ENCODE measurements around the gene KIRREL3.

The KIRREL3 gene

GRCh38 chr11:126943316-126943715 is 57.3 kb downstream of the KIRREL3 start:
- Histone ChIP-seq H3F3A (ENCODE audit: insufficient read depth) (no peaks in the 10 kb centered on the region), H4K20me1 (ENCODE audit: low read depth, low read length) (no peaks in the 10 kb centered on the region), H3K79me2 (ENCODE audit: insufficient read depth, low read length) (no peaks in the 10 kb centered on the region), H2AFZ (ENCODE audit: low read depth, low read length, severe bottlenecking) (no peak overlapping the region), H3K9me2 (replicated peaks; ENCODE audit: insufficient read depth, low read length) (no peaks in the 10 kb centered on the region), H3K4me3 (ENCODE audit: insufficient read depth, low read length, poor library complexity, severe bottlenecking) (no peak overlapping the region), H3K9me3 (ENCODE audit: insufficient read depth, low read length) (no peaks in the 10 kb centered on the region), H3K27me3 (ENCODE audit: low read length) (no peaks in the 10 kb centered on the region), H3K9ac (ENCODE audit: low read length) (no peak overlapping the region), H3K4me2 (ENCODE audit: low read depth, low read length, poor library complexity, severe bottlenecking) (no peak overlapping the region), H3K36me3 (ENCODE audit: low read length) (no peaks in the 10 kb centered on the region), H3K27ac (ENCODE audit: low read depth, low read length) (no peak overlapping the region)
- no peak for TF ChIP-seq EZH2phosphoT487 (conservative IDR thresholded peaks at IDR 0.05; ENCODE audit: low read length)
- TF ChIP-seq, protein P1, sequence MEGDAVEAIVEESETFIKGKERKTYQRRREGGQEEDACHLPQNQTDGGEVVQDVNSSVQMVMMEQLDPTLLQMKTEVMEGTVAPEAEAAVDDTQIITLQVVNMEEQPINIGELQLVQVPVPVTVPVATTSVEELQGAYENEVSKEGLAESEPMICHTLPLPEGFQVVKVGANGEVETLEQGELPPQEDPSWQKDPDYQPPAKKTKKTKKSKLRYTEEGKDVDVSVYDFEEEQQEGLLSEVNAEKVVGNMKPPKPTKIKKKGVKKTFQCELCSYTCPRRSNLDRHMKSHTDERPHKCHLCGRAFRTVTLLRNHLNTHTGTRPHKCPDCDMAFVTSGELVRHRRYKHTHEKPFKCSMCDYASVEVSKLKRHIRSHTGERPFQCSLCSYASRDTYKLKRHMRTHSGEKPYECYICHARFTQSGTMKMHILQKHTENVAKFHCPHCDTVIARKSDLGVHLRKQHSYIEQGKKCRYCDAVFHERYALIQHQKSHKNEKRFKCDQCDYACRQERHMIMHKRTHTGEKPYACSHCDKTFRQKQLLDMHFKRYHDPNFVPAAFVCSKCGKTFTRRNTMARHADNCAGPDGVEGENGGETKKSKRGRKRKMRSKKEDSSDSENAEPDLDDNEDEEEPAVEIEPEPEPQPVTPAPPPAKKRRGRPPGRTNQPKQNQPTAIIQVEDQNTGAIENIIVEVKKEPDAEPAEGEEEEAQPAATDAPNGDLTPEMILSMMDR (IDR thresholded peaks at IDR 0.05; ENCODE audit: insufficient read depth, low read length, poor library complexity, severe bottlenecking): no peak

DNA sequence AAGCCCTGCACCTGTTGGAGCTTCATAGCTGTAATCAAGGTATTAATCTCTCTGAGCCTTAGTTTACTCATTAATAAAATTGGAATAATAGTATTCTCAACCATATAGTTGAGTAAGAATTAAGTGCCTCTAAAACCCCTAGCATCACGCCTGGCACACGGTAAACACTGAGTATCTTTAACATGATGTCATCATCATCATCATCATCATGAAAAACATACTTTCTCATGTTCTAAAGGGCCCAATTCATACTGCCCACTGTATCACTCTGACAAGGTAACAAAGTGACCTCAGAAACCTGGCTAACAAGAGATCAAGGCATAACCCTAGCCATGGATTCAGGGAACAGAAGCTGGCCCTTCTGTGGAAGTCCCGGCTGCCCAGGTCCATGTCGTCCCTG is 58.4 kb downstream of the KIRREL3 start:
- H3F3A ChIP-seq (ENCODE audit: insufficient read depth): no peaks in the 10 kb centered on the region
- H3K9ac ChIP-seq (ENCODE audit: low read length): no peak overlapping the region
- TF ChIP-seq, protein P1 (IDR thresholded peaks at IDR 0.05; ENCODE audit: insufficient read depth, low read length, poor library complexity, severe bottlenecking): no peak
- TF ChIP-seq EZH2phosphoT487 (conservative IDR thresholded peaks at IDR 0.05; ENCODE audit: low read length): no peak
- H3K36me3 ChIP-seq (ENCODE audit: low read length): no peaks in the 10 kb centered on the region
- H3K9me3 ChIP-seq (ENCODE audit: insufficient read depth, low read length): no peaks in the 10 kb centered on the region
- no peak overlapping the region for H3K4me2 ChIP-seq (ENCODE audit: low read depth, low read length, poor library complexity, severe bottlenecking)
- no peaks in the 10 kb centered on the region for H4K20me1 ChIP-seq (ENCODE audit: low read depth, low read length)
- no peaks in the 10 kb centered on the region for H3K27me3 ChIP-seq (ENCODE audit: low read length)
- no peaks in the 10 kb centered on the region for H3K79me2 ChIP-seq (ENCODE audit: insufficient read depth, low read length)
- no peak overlapping the region for H2AFZ ChIP-seq (ENCODE audit: low read depth, low read length, severe bottlenecking)
- H3K27ac ChIP-seq (ENCODE audit: low read depth, low read length): no peak overlapping the region
- no peaks in the 10 kb centered on the region for H3K9me2 ChIP-seq (replicated peaks; ENCODE audit: insufficient read depth, low read length)
- no peak overlapping the region for H3K4me3 ChIP-seq (ENCODE audit: insufficient read depth, low read length, poor library complexity, severe bottlenecking)

DNA sequence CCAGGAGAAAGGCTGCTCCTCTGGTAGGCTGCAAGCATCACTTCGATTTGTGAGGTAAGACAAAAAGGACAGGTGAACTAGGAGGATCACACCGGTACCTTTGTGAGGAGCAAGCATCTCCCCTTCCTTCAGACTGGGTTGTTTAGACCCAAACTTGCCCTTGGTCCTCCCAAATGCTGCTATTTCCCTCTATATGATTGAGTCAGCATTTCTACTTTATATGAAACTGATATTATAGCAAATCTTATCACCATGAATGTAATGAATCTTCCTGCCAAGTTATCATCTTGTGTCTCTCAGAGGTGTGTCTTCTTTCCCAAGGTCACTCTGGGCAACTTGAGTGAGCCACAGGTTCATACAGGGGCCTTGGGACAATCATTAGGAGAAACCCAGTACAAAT is 61.0 kb downstream of the KIRREL3 start:
- Histone ChIP-seq H3K79me2 (ENCODE audit: insufficient read depth, low read length) (no peaks in the 10 kb centered on the region), H2AFZ (ENCODE audit: low read depth, low read length, severe bottlenecking) (no peak overlapping the region), H3K4me3 (ENCODE audit: insufficient read depth, low read length, poor library complexity, severe bottlenecking) (no peak overlapping the region), H3K36me3 (ENCODE audit: low read length) (no peaks in the 10 kb centered on the region), H3K9ac (ENCODE audit: low read length) (no peak overlapping the region), H3K4me2 (ENCODE audit: low read depth, low read length, poor library complexity, severe bottlenecking) (no peak overlapping the region), H3K27ac (ENCODE audit: low read depth, low read length) (no peak overlapping the region), H4K20me1 (ENCODE audit: low read depth, low read length) (no peaks in the 10 kb centered on the region), H3K9me3 (ENCODE audit: insufficient read depth, low read length) (no peaks in the 10 kb centered on the region), H3F3A (ENCODE audit: insufficient read depth) (no peaks in the 10 kb centered on the region), H3K27me3 (ENCODE audit: low read length) (no peaks in the 10 kb centered on the region), H3K9me2 (replicated peaks; ENCODE audit: insufficient read depth, low read length) (no peaks in the 10 kb centered on the region)
- TF ChIP-seq, protein P1 (IDR thresholded peaks at IDR 0.05; ENCODE audit: insufficient read depth, low read length, poor library complexity, severe bottlenecking): no peak
- no peak for TF ChIP-seq EZH2phosphoT487 (conservative IDR thresholded peaks at IDR 0.05; ENCODE audit: low read length)

All from SU-DHL-6 (cell line).